ENCODE data around the gene TMEM184C.

Gene TMEM184C

DNA sequence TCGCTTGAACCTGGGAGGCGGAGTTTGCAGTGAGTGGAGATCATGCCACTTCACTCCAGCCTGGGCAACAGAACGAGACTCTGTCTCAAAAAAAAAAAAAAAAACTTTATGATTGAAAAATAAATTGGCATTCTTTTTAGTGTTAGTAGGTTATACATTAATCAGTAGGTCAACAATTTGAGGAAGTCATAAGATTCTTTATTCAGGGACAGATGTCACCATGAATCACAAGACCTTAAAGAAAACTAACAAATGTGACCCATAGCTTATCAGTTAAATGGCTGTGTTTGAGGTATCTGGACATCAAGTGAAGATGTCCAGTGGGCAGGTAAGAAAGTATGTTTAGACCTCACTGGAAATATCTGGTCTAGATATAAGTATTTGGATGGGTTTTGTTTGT lies 76.0 kb downstream of the TMEM184C start:
- TF ChIP-seq CTCF (IDR thresholded peaks at IDR 0.05; ENCODE audit: borderline replicate concordance, control extremely low read depth, extremely low read depth, insufficient read depth, missing control alignments) = no peak
- in situ Hi-C loops (cut with MboI; ENCODE audit: low sequenced_read_pairs, unreplicated experiment) = no loop called here
- DNase-seq (ENCODE audit: low spot score) = no peak

DNA sequence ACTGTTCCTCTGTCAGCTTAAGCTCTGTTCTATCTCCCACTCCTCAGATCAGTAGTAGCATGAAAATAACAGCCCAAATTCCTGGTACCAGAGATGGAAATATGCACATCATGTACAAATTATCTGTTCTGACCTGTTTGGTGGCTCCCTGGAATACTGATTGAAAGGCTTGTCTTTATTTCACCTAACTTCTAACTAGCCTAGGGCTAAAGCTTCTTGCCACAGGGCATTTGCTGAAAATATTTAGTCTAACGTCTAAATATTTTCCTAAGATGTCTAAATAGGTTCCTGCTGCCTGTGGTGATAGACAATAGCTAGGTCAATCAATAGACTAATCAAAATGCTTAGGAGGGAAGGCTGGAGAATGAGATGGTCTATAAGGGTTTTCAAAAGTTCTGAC lies 79.7 kb downstream of the TMEM184C start:
- TF ChIP-seq CTCF (IDR thresholded peaks at IDR 0.05; ENCODE audit: borderline replicate concordance, control extremely low read depth, extremely low read depth, insufficient read depth, missing control alignments) = no peak
- in situ Hi-C loops (cut with MboI; ENCODE audit: low sequenced_read_pairs, unreplicated experiment) = no loop called here
- DNase-seq (ENCODE audit: low spot score) = no peak

- TF ChIP-seq CTCF (IDR thresholded peaks at IDR 0.05; ENCODE audit: borderline replicate concordance, control extremely low read depth, extremely low read depth, insufficient read depth, missing control alignments) = no peak
- no peak for DNase-seq (ENCODE audit: low spot score)
- in situ Hi-C loops (cut with MboI; ENCODE audit: low sequenced_read_pairs, unreplicated experiment) = no loop called here
Observed at GRCh38 chr4:147704846-147705245, 87.6 kb downstream of the TMEM184C start.

DNA sequence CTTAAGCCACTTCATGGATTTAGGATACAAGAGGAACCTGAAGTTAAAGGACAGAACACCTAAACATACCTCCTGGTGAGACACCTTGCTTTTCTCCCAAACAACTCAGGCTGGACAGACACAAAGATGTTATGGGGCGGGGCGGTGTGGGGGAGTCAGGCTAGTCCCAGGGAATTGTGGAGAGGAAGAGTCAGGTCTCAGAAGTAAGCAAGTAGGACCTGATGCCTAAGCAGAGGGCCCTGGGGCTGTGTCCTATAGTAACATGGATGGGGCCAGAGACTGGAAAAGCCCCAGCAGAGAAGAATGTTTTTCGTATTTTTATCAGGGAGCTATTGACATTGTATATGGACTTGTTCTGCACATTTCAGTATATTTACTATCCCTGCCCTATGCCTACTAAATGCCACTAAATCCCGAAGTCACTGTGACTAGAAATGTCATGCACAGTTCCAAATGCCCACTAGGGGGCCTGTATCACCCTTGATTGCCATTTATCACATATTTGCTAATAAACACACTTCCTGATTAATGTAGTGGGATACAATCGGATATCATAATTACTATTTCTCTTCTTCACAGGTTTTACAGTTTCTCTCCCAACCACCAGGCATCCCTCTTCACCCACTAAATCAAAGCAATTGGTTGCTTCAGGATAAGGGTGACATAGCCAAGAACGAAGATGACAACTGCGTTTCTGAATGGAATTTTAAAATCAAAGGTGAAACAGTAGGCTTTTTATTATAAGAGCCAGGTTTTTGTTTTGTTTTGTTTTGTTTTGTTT lies 90.9 kb downstream of the TMEM184C start:
- in situ Hi-C loops (cut with MboI; ENCODE audit: low sequenced_read_pairs, unreplicated experiment) = no loop called here
- DNase-seq (ENCODE audit: low spot score) = peak; percentile 52
- TF ChIP-seq CTCF (IDR thresholded peaks at IDR 0.05; ENCODE audit: borderline replicate concordance, control extremely low read depth, extremely low read depth, insufficient read depth, missing control alignments) = peak; percentile 82

GRCh38 chr4:147709999-147710398 lies 92.8 kb downstream of the TMEM184C start:
- in situ Hi-C loops (cut with MboI; ENCODE audit: low sequenced_read_pairs, unreplicated experiment) = loop anchor here (10.0 kb wide), 1 partner anchor 155 kb away; no protein-coding TSS in a partner anchor
- TF ChIP-seq CTCF (IDR thresholded peaks at IDR 0.05; ENCODE audit: borderline replicate concordance, control extremely low read depth, extremely low read depth, insufficient read depth, missing control alignments) = no peak
- DNase-seq (ENCODE audit: low spot score) = no peak

DNA sequence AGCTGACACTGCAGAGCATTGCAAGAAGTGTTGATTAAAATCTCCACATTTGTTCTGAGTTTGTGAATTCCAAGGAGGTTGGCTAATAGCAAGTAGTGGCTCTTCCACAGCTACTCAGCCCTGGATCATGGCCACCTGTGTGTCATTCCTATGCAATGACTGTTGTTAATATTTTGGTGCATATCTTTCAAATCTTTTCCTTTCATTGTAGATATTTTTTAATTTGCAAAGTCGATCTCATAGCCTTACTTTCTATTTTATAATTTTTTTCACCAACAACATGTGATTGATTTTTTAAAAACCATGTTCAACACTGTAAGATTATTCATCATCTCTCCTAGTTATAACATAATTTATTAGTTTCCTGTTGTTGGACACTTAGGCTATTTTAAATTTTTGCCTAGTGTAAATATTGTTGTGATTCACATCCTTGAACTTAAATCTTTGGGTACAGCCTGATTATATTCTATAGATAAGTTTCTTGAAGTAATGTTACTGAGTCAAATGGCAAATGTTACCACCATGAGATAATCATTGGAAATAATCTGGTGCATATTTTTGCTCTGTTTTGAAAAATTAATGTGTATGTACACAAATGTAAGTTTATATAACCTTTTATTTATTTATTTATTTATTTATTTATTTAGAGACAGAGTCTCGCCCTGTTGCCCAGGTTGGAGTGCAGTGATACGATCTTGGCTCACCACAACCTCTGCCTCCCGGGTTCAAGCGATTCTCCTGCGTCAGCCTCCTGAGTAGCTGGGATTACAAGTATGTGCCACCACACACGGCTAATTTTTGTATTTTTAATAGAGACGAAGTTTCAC lies 97.6 kb downstream of the TMEM184C start:
- TF ChIP-seq CTCF (IDR thresholded peaks at IDR 0.05; ENCODE audit: borderline replicate concordance, control extremely low read depth, extremely low read depth, insufficient read depth, missing control alignments) = no peak
- no peak for DNase-seq (ENCODE audit: low spot score)
- in situ Hi-C loops (cut with MboI; ENCODE audit: low sequenced_read_pairs, unreplicated experiment) = loop anchor here (10.0 kb wide), 1 partner anchor 150 kb away; no protein-coding TSS in a partner anchor

All from GM13976 (cell line).